Activated T-helper 2 cell treated with anti-CD3 and anti-CD28 coated beads, Interferon-gamma antibody, Interleukin-2, Interleukin-4, amounts not matched to agents 10 μg/mL and 5 μg/mL and 100 μg/mL, durations not matched to agents 14 hours and 24 hours and 36 hours (primary cell): ENCODE measurements around the gene PLEKHA3. TPM values are rescaled to one million over a fixed set of nuclear protein-coding genes. Genes with fewer than 3 reads are reported as not detected.
A peak's percentile ranks its signal among the peaks of the same experiment; 100 is the strongest.
"Not testable (repeated sequence)": the region's sequence is repeated elsewhere in the genome, so short reads cannot be mapped to it uniquely, and the experiment has no call there.

Experiments used
- DNase-seq: peaks from one replicate; pipeline ENCODE4 v3.0.0; 2021; ENCODE audit warnings: low spot score
- H3K27ac Mint-ChIP-seq: one replicate; pipeline ENCODE4 v1.8.0; 2021; ENCODE audit warnings: mixed read lengths
- H3K27me3 Mint-ChIP-seq: one replicate; pipeline ENCODE4 v1.8.0; 2021; ENCODE audit warnings: low read depth, mixed read lengths
- H3K36me3 Mint-ChIP-seq: one replicate; pipeline ENCODE4 v1.8.0; 2021; ENCODE audit warnings: low read depth, mixed read lengths
- H3K4me1 Mint-ChIP-seq: one replicate; pipeline ENCODE4 v1.8.0; 2021; ENCODE audit warnings: low read depth, mixed read lengths
- H3K4me3 Mint-ChIP-seq: one replicate; pipeline ENCODE4 v1.8.0; 2021; ENCODE audit warnings: low read depth, mild to moderate bottlenecking, moderate library complexity, mixed read lengths
- H3K9me3 Mint-ChIP-seq: one replicate; pipeline ENCODE4 v1.8.0; 2021; ENCODE audit warnings: mixed read lengths
- intact Hi-C: fragments of 100-400 bp; cut with micrococcal nuclease; formaldehyde crosslinking; loops from one replicate; pipeline ENCODE4 v1.15.1; 2023
- total RNA-seq: library from RNA; stranded (reverse); gene quantifications from 2 replicates; pipeline ENCODE4 v1.2.3, GENCODE V29; 2022

The PLEKHA3 gene
- total RNA-seq, 1 donor from 2014 or later = 28.7 TPM

DNA sequence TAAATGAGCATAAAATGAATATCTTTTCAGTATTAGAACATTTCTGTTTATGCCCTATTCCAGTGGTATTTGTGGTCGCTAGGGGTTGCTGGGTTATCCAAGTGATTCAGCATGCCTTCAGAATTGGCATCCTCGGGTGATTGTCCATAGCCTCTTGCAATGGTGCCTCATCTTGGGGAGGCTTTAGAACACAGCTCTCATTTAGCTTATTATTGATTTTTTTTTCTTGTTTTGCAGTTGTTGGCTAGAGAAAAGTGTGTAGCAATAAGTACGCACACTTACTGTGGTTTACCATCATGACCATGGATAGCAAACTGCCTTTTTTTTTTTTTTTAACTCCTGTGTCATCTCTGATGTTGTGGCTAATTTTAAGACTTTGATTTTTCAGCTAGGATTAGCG, 33.6 kb downstream of the PLEKHA3 start:
- H3K27ac Mint-ChIP-seq = no peak overlapping the region
- H3K4me1 Mint-ChIP-seq = peaks cover 27% of the 10 kb centered on the region
- H3K4me3 Mint-ChIP-seq = no peak overlapping the region
- H3K36me3 Mint-ChIP-seq = peaks cover 55% of the 10 kb centered on the region
- DNase-seq = no peak
- intact Hi-C loops = loop anchor here (1.0 to 5.0 kb wide), 5 partner anchors 9 to 518 kb away; no protein-coding TSS in a partner anchor
- no peaks in the 10 kb centered on the region for H3K27me3 Mint-ChIP-seq
- H3K9me3 Mint-ChIP-seq = no peaks in the 10 kb centered on the region

DNA sequence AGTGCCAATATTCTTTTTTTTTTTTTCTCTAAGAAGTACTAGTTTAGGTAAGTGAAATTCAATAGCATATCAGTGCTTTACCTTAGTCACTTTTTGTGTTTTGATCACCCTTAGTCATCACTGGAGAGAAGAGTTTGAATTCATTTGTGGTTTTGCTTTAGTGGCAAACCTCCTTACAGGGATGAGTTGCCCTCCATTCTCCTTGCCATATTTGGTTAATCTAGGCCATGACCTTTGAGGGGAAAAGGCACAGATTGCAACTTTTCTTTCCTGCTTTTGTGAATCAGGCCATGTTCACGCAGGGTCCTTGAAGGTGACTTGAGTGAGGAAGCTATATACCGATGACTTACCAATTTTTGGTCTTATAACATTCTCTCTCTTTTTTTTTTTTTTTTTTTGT, 34.4 kb downstream of the PLEKHA3 start:
- no peak for DNase-seq
- Mint-ChIP-seq H3K4me1 (peaks cover 27% of the 10 kb centered on the region), H3K4me3 (peak overlapping the region; percentile 58), H3K9me3 (no peaks in the 10 kb centered on the region), H3K27me3 (no peaks in the 10 kb centered on the region), H3K27ac (peak overlapping the region; percentile 78), H3K36me3 (peaks cover 59% of the 10 kb centered on the region)
- intact Hi-C loops = loop anchor here (1.0 to 5.0 kb wide), 5 partner anchors 9 to 518 kb away; no protein-coding TSS in a partner anchor

DNA sequence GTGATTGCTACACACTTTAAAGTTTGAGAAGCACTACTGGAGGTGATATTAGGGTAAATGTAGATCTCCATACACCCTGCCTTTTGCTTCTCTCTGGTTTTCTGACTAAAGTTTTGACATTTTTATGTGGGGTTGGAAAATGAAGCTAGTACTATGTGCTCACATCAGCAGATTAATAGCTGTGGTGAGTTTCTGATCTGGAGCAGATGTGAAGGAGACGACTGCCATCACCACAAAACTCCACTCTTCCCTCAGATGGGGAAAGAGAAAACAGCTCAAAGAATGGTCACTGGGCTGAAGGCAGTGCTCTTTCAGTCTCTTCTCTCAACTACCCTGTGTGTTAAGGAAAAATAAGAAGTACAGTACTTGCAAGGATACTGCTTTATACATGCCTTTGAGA, 37.2 kb downstream of the PLEKHA3 start:
- H3K4me1 Mint-ChIP-seq = peaks cover 41% of the 10 kb centered on the region
- H3K27me3 Mint-ChIP-seq = no peaks in the 10 kb centered on the region
- H3K4me3 Mint-ChIP-seq = no peak overlapping the region
- no peak for DNase-seq
- H3K27ac Mint-ChIP-seq = no peak overlapping the region
- peaks cover 63% of the 10 kb centered on the region for H3K36me3 Mint-ChIP-seq
- intact Hi-C loops = no loop called here
- no peaks in the 10 kb centered on the region for H3K9me3 Mint-ChIP-seq

DNA sequence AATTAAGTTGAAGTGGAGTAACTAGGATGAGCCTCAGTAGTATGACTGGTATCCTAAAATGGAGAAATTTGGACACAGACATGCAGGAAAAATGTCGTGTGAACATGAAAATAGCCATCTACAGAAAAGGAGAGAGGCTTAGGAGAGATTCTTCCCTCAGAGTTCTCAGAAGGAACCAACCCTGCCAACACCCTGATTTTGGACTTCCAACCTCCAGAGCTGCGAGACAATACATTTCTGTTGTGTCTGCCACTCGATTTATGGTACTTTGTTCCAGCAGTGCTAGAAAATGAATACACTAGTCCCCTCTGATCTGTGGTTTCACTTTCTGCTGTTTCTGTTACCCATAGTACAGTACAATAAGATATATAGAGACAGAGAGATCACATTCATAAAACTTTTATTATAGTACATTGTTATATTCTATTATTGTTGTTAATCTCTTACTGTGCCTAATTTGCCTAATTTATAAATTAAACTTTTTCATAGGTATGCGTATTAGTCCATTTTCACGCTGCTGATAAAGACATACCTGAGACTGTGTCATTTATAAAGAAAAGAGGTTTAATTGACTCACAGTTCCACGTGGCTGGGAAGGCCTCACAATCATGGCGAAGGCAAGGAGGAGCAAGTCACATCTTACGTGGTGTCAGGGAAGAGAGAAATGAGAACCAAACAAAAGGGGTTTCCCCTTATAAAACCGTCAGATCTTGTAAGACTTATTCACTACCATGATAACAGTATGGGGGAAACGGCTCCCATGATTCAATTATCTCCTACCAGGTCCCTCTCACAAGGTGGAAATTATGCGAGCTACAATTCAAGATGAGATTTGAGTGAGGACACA, 41.3 kb downstream of the PLEKHA3 start:
- intact Hi-C loops = loop anchor here (1.0 to 5.0 kb wide), 6 partner anchors 9 to 585 kb away; partner anchors contain the start of genes FKBP7, PJVK, PRKRA and RBM45
- Mint-ChIP-seq H3K9me3 (peaks cover 3% of the 10 kb centered on the region), H3K27ac (peak overlapping the region; percentile 78), H3K4me3 (peak overlapping the region; percentile 26), H3K4me1 (peaks cover 39% of the 10 kb centered on the region), H3K27me3 (no peaks in the 10 kb centered on the region), H3K36me3 (peaks cover 61% of the 10 kb centered on the region)
- DNase-seq = no peak

DNA sequence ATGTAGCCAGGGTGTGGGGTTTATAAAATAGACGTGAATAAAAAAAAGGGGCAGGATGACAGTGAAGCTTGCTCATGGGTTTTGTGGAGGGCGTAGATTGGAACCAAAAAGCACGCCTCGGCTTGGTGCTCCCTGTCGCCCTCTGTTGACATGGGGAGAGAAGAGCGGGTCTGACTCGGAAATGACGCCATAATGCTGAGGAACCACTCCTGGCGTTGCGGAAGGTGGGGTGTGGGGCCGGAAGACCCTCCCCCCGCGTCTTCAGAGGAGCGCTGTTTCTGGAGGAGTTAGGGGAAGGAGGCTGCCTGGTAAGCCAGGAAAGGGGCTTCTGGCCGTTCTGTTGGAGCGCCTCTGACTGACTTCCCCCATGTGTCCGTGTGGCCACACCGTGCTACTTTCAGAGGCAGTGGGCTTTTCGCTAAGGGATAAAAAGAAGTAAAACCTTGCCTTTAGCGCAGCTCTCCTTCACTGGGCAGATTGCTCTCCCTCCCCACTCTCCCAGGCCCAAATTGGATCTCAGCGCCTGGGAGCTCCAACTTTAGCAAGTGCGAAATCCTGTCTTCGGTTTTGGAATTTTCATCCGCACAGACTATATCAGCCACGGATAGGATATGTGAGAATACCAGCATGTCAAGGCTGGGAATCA, 42.8 kb downstream of the PLEKHA3 start:
- no peaks in the 10 kb centered on the region for H3K27me3 Mint-ChIP-seq
- peak overlapping the region; percentile 95 for H3K27ac Mint-ChIP-seq
- H3K4me3 Mint-ChIP-seq = peak overlapping the region; percentile 99
- peaks cover 55% of the 10 kb centered on the region for H3K4me1 Mint-ChIP-seq
- DNase-seq = peak; percentile 81
- intact Hi-C loops = loop anchor here (1.0 to 5.0 kb wide), 7 partner anchors 7 to 584 kb away; partner anchors contain the start of genes FKBP7, PJVK, PRKRA and RBM45
- peaks cover 3% of the 10 kb centered on the region for H3K9me3 Mint-ChIP-seq
- H3K36me3 Mint-ChIP-seq = peaks cover 56% of the 10 kb centered on the region

DNA sequence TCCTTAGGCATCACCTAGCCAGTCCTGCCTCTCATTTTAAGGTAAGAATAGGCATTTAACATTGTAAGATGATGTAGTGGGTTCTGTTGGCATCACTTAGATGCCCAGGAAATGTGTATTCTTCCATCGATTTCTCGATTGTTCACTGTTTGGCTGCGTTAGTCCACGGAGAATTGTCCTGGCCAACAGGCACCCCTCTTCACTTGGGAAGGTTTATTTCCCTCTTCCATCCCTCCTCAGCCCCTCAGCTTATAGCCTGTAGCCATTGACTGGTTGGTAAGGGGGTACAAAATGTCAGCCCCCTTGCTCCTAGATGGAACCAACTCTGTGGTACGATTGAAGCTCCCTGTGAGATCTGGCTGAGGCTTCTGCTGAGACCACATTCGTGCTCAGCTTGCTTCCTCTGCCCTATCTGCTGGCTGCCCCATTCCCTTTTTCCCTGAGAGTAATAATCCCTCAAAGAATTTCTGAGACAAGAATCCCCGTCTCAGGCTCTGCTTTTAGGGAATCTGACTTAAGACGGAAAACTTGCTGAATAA, 43.4 kb downstream of the PLEKHA3 start:
- no peak for DNase-seq
- intact Hi-C loops = loop anchor here (1.0 to 5.0 kb wide), 7 partner anchors 9 to 583 kb away; partner anchors contain the start of genes FKBP7, PJVK, PRKRA and RBM45
- H3K9me3 Mint-ChIP-seq = peaks cover 3% of the 10 kb centered on the region
- H3K27me3 Mint-ChIP-seq = no peaks in the 10 kb centered on the region
- H3K36me3 Mint-ChIP-seq = peaks cover 56% of the 10 kb centered on the region
- H3K27ac Mint-ChIP-seq = peak overlapping the region; percentile 95
- H3K4me3 Mint-ChIP-seq = peak overlapping the region; percentile 99
- H3K4me1 Mint-ChIP-seq = peaks cover 61% of the 10 kb centered on the region

DNA sequence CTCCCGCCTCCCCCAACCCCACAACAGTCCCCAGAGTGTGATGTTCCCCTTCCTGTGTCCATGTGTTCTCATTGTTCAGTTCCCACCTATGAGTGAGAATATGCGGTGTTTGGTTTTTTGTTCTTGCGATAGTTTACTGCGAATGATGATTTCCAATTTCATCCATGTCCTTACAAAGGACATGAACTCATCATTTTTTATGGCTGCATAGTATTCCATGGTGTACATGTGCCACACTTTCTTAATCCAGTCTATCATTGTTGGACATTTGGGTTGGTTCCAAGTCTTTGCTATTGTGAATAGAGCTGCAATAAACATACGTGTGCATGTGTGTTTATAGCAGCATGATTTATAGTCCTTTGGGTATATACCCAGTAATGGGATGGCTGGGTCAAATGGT, 44.8 kb downstream of the PLEKHA3 start:
- H3K4me3 Mint-ChIP-seq = peak overlapping the region; percentile 45
- H3K27ac Mint-ChIP-seq, intact Hi-C loops, H3K9me3 Mint-ChIP-seq, DNase-seq, H3K27me3 Mint-ChIP-seq: not testable (repeated sequence)
- peaks cover 69% of the 10 kb centered on the region for H3K4me1 Mint-ChIP-seq
- H3K36me3 Mint-ChIP-seq = peaks cover 53% of the 10 kb centered on the region

DNA sequence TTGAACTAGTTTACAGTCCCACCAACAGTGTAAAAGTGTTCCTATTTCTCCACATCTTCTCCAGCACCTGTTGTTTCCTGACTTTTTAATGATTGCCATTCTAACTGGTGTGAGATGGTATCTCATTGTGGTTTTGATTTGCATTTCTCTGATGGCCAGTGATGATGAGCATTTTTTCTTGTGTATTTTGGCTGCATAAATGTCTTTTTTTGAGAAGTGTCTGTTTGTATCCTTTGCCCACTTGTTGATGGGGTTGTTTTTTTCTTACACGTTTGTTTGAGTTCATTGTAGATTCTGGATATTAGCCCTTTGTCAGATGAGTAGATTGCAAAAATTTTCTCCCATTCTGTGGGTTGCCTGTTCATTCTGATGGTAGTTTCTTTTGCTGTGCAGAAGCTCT, 45.2 kb downstream of the PLEKHA3 start:
- H3K4me1 Mint-ChIP-seq = peaks cover 70% of the 10 kb centered on the region
- H3K36me3 Mint-ChIP-seq = peaks cover 53% of the 10 kb centered on the region
- intact Hi-C loops, DNase-seq, H3K9me3 Mint-ChIP-seq, H3K27me3 Mint-ChIP-seq: not testable (repeated sequence)
- H3K4me3 Mint-ChIP-seq = peak overlapping the region; percentile 71
- peak overlapping the region; percentile 69 for H3K27ac Mint-ChIP-seq

DNA sequence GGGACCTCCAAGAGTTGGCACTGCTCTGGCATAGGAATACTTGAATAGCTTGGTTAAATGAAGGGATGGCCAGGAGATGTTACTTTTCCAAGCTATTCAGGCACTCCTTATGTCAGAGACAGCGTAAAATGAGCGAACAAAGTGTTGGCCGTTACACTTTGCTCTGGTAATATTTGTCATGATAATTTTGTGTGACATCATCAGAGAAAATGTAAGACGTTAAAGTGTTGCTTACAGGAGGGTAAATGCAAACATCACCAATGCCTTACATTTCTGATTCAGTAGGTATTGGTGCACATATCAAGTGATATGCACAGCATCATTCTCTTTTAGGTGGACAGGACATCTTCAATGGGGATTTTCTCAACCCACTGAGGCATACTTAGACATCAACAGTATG, 46.0 kb downstream of the PLEKHA3 start:
- intact Hi-C loops = no loop called here
- H3K9me3 Mint-ChIP-seq = peaks cover 3% of the 10 kb centered on the region
- DNase-seq = no peak
- peaks cover 52% of the 10 kb centered on the region for H3K36me3 Mint-ChIP-seq
- no peak overlapping the region for H3K27ac Mint-ChIP-seq
- no peaks in the 10 kb centered on the region for H3K27me3 Mint-ChIP-seq
- H3K4me1 Mint-ChIP-seq = peaks cover 72% of the 10 kb centered on the region
- H3K4me3 Mint-ChIP-seq = no peak overlapping the region

DNA sequence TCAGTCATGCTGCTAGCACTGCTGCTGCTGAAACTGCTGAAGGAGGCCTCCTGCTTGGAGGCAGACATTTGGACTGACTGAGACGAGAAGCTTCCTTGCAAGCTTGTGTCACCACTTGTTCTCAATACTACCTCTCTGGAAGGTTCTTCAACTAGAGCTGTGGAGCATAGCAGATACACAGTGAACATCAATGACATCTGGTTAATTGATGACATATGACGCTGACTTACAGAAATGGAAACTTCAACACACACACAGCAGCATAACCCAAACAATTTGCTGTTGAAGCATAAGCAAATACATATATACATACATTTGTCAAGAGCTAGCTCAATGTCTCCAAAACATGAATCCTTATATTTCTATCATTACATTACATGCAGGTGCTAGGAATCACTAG, 47.3 kb downstream of the PLEKHA3 start:
- Mint-ChIP-seq H3K36me3 (peaks cover 54% of the 10 kb centered on the region), H3K4me1 (peaks cover 72% of the 10 kb centered on the region), H3K27me3 (no peaks in the 10 kb centered on the region), H3K9me3 (peaks cover 3% of the 10 kb centered on the region), H3K4me3 (no peak overlapping the region), H3K27ac (peak overlapping the region; percentile 21)
- DNase-seq = no peak
- intact Hi-C loops = no loop called here

DNA sequence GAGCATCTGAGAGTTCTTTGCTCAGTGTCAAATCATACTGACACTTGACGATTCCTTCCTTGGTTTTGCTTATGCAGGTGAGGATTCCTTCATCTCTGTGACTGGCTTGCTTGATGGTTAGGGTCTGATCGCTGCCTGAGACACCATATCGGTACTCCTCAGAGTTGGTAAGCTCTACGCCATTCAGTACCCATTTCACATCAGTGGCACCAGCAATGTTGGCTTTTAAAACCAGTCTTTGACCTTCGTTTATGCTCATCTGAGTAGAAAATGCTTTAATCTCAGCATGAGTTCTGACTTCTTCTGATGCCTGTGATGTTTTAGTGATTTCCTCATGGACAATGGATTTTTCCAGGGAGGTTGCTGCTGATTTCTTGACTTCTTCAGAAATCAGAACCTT, 48.4 kb downstream of the PLEKHA3 start:
- intact Hi-C loops = no loop called here
- DNase-seq = no peak
- Mint-ChIP-seq H3K4me3 (no peak overlapping the region), H3K9me3 (peaks cover 3% of the 10 kb centered on the region), H3K27ac (no peak overlapping the region), H3K27me3 (no peaks in the 10 kb centered on the region), H3K36me3 (peaks cover 57% of the 10 kb centered on the region), H3K4me1 (peaks cover 68% of the 10 kb centered on the region)

DNA sequence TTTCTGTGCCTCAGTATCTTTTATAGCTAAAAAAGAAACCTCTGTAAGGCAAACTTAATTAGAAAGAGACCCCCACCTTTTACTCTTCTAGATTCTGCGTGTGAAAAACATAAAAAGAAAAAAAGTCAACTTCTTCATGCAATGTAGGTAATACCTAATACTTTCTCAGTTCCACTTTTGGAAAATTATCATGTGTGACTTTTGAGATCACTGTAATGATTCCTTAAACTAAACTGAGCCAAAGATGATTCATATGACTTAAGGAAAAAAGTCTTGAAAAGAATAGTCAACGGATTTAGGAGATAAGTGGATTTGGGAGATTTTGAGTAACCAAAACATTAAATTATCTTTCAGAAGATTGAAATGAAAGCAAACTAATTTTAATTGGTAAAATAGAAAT, 48.9 kb downstream of the PLEKHA3 start:
- Mint-ChIP-seq H3K36me3 (peaks cover 59% of the 10 kb centered on the region), H3K4me1 (peaks cover 67% of the 10 kb centered on the region), H3K4me3 (no peak overlapping the region), H3K9me3 (peaks cover 3% of the 10 kb centered on the region), H3K27me3 (no peaks in the 10 kb centered on the region), H3K27ac (no peak overlapping the region)
- intact Hi-C loops = no loop called here
- no peak for DNase-seq
